Erythroblast (primary cell): Measurements from ENCODE around the gene PPFIBP1.

Experiments used
- DNase-seq, 2 experiments: peaks; one replicate each; lab custom pipeline; 2025; lab: John Stamatoyannopoulos, UW
- GATA1 ChIP-seq: IDR thresholded peaks from 2 replicates; pipeline ENCODE4 v1.6.1; 2011; ENCODE audit warnings: low read depth, mild to moderate bottlenecking, control low read depth, low read length, moderate library complexity
- POLR2A ChIP-seq: IDR thresholded peaks from 2 replicates; pipeline ENCODE4 v1.6.1; 2011; ENCODE audit warnings: mild to moderate bottlenecking, low read length

PPFIBP1 gene

GRCh38 chr12:27554421-27555186, 30.6 kb downstream of the PPFIBP1 start:
- no peak for DNase-seq
- no peak for TF ChIP-seq POLR2A
- no peak for TF ChIP-seq GATA1

GRCh38 chr12:27555361-27555760, 31.4 kb downstream of the PPFIBP1 start:
- TF ChIP-seq GATA1 (no peak), POLR2A (no peak)
- DNase-seq, result no peak

GRCh38 chr12:27555925-27556778, 32.1 kb downstream of the PPFIBP1 start:
- TF ChIP-seq GATA1, result no peak
- TF ChIP-seq POLR2A, result no peak
- no peak for DNase-seq

GRCh38 chr12:27560126-27560525, 36.1 kb downstream of the PPFIBP1 start:
- no peak for DNase-seq
- no peak for TF ChIP-seq POLR2A
- no peak for TF ChIP-seq GATA1

- DNase-seq, result no peak
- TF ChIP-seq POLR2A, result no peak
- TF ChIP-seq GATA1, result no peak
These were observed 37.7 kb downstream of the PPFIBP1 start for GRCh38 chr12:27561535-27562350.

- no peak for DNase-seq
- no peak for TF ChIP-seq GATA1
- TF ChIP-seq POLR2A, result no peak
These were observed 40.7 kb downstream of the PPFIBP1 start for GRCh38 chr12:27564612-27565213.

- no peak for DNase-seq
- no peak for TF ChIP-seq GATA1
- no peak for TF ChIP-seq POLR2A
These were observed 42.2 kb downstream of the PPFIBP1 start for GRCh38 chr12:27566159-27566558.

- DNase-seq, result no peak
- TF ChIP-seq POLR2A (no peak), GATA1 (no peak)
These were observed 42.6 kb downstream of the PPFIBP1 start for GRCh38 chr12:27566626-27567025.

GRCh38 chr12:27571463-27571862, 47.5 kb downstream of the PPFIBP1 start:
- TF ChIP-seq GATA1 (no peak), POLR2A (no peak)
- no peak for DNase-seq

- no peak for TF ChIP-seq POLR2A
- TF ChIP-seq GATA1, result no peak
- DNase-seq, result no peak
These were observed 48.7 kb downstream of the PPFIBP1 start for GRCh38 chr12:27572486-27573255.

GRCh38 chr12:27573972-27574371, 50.0 kb downstream of the PPFIBP1 start:
- DNase-seq, result no peak
- no peak for TF ChIP-seq POLR2A
- no peak for TF ChIP-seq GATA1

- TF ChIP-seq GATA1, result no peak
- no peak for TF ChIP-seq POLR2A
- DNase-seq, result no peak
These were observed 51.2 kb downstream of the PPFIBP1 start for GRCh38 chr12:27575090-27575761.

GRCh38 chr12:27575762-27576118, 51.7 kb downstream of the PPFIBP1 start:
- no peak for DNase-seq

More at GRCh38 chr12:27575762-27576118, 51.7 kb downstream of the PPFIBP1 start:
- TF ChIP-seq POLR2A (no peak), GATA1 (no peak)
